Measurements from ENCODE around the gene LASP1.

DNA sequence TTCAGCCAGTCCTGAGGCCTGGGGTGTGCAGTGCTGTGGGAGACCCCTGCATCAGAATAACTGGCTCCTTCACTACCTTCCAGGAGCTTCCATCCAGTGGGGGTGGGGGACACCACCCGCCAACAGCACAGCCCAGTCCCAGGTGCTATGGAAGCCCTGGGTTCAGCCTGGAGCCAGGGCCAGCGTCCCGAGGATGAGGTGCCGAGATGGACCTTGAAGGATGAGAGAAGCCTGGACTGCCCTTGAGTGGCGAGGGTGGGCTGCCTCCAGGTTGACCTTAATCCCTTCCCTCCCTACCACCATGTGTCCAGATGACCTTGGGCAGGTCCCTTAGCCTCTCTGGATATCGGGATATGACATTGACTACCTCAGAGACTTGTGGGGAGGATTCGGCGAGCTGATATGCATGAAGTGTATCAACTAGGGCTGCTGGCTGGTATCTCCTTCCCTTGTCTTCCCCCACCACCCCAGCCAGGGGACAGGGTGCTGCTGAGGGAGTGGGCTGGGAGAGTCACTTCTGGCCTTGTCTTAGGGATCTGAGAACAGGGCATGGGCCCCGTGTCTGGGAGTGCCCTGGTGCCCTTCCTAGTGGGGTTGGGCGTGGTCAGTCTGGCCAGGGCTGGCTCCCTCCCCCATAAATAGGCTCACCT lies 41.3 kb downstream of the LASP1 start:
- no peak for TF ChIP-seq EZH2 (IDR thresholded peaks at IDR 0.05; ENCODE audit: borderline replicate concordance, low read length)
- TF ChIP-seq, protein P1, sequence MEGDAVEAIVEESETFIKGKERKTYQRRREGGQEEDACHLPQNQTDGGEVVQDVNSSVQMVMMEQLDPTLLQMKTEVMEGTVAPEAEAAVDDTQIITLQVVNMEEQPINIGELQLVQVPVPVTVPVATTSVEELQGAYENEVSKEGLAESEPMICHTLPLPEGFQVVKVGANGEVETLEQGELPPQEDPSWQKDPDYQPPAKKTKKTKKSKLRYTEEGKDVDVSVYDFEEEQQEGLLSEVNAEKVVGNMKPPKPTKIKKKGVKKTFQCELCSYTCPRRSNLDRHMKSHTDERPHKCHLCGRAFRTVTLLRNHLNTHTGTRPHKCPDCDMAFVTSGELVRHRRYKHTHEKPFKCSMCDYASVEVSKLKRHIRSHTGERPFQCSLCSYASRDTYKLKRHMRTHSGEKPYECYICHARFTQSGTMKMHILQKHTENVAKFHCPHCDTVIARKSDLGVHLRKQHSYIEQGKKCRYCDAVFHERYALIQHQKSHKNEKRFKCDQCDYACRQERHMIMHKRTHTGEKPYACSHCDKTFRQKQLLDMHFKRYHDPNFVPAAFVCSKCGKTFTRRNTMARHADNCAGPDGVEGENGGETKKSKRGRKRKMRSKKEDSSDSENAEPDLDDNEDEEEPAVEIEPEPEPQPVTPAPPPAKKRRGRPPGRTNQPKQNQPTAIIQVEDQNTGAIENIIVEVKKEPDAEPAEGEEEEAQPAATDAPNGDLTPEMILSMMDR (IDR thresholded peaks at IDR 0.05; ENCODE audit: low read length): no peak
